ENCODE results near the gene RAB31. TPM values are rescaled to one million over a fixed set of nuclear protein-coding genes. Genes with fewer than 3 reads are reported as not detected.

RAB31 gene
- polyA plus RNA-seq, 1 donor (not counting 4 experiments of a cell fraction or from before 2014, with no cell fraction given), result 47.0 TPM

DNA sequence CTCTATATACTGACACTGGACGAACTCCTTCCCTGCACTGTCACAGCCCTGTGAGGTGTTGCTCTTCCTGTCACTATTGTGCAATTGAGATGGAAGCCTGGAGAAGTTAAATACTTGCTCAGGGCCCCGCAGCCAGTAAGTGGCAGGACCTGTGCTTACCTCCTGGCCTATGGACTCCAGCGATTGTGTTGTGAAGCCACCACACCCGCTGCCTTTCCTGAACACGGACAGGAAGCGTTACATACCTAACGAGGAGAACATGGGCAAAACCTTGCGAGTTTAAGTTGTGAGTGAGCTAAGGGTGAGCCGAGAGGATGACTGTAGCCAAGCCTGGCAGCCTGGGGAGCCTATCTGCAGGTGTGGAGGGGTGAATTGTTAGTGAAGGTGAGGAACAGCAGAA is 26.1 kb downstream of the RAB31 start:
- Histone ChIP-seq H3K4me3 (ENCODE audit: control insufficient read depth in 2 of 3, extremely low read depth in 1 of 3, insufficient read depth in 2 of 3, low read depth in 1 of 3, low read length in 3 of 3) (no peak overlapping the region), H3K79me2 (ENCODE audit: control insufficient read depth, insufficient read depth, low read length) (peaks cover 30% of the 10 kb centered on the region), H3K9me1 (ENCODE audit: control insufficient read depth, extremely low read depth, insufficient read depth, low read length) (no peaks in the 10 kb centered on the region), H3K27me3 (ENCODE audit: control insufficient read depth, extremely low read depth, insufficient read depth, low read length) (no peaks in the 10 kb centered on the region), H3K4me2 (ENCODE audit: control insufficient read depth, extremely low read depth, insufficient read depth, low read depth, low read length) (no peak overlapping the region), H3K27ac (ENCODE audit: control insufficient read depth, insufficient read depth, low read length) (peak overlapping the region; percentile 19), H3K9me3 (ENCODE audit: control insufficient read depth, low read depth, low read length) (no peaks in the 10 kb centered on the region), H4K20me1 (ENCODE audit: control insufficient read depth, extremely low read depth, insufficient read depth, low read length) (no peaks in the 10 kb centered on the region), H3K9ac (ENCODE audit: control insufficient read depth, extremely low read depth, insufficient read depth, low read length) (peak overlapping the region; percentile 7), H3K36me3 (ENCODE audit: control insufficient read depth in 2 of 2, extremely low read depth in 1 of 2, insufficient read depth in 2 of 2, low read length in 2 of 2) (peaks cover 7 to 8% of the 10 kb centered on the region in 2 experiments), H2AFZ (ENCODE audit: control insufficient read depth, low read length) (no peak overlapping the region), H3K4me1 (ENCODE audit: control insufficient read depth, extremely low read depth, insufficient read depth, low read length) (peaks cover 26% of the 10 kb centered on the region)
- dilution Hi-C loops (cut with MboI; ENCODE audit: extremely low pct_ligation_motif_present, low sequenced_read_pairs), result no loop called here
- TF ChIP-seq, protein P1, sequence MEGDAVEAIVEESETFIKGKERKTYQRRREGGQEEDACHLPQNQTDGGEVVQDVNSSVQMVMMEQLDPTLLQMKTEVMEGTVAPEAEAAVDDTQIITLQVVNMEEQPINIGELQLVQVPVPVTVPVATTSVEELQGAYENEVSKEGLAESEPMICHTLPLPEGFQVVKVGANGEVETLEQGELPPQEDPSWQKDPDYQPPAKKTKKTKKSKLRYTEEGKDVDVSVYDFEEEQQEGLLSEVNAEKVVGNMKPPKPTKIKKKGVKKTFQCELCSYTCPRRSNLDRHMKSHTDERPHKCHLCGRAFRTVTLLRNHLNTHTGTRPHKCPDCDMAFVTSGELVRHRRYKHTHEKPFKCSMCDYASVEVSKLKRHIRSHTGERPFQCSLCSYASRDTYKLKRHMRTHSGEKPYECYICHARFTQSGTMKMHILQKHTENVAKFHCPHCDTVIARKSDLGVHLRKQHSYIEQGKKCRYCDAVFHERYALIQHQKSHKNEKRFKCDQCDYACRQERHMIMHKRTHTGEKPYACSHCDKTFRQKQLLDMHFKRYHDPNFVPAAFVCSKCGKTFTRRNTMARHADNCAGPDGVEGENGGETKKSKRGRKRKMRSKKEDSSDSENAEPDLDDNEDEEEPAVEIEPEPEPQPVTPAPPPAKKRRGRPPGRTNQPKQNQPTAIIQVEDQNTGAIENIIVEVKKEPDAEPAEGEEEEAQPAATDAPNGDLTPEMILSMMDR (optimal IDR thresholded peaks at IDR 0.05 in 1 of 3, IDR thresholded peaks at IDR 0.05 in 1 of 3, conservative IDR thresholded peaks at IDR 0.05 in 1 of 3; ENCODE audit: extremely low read depth in 1 of 3, insufficient read depth in 2 of 3, low read length in 3 of 3), result no peak
- no peak for TF ChIP-seq EZH2 (IDR thresholded peaks at IDR 0.05; ENCODE audit: low read length)
- DNase-seq (ENCODE audit: low read depth, low spot score) (no peak), FAIRE-seq (no peak)

DNA sequence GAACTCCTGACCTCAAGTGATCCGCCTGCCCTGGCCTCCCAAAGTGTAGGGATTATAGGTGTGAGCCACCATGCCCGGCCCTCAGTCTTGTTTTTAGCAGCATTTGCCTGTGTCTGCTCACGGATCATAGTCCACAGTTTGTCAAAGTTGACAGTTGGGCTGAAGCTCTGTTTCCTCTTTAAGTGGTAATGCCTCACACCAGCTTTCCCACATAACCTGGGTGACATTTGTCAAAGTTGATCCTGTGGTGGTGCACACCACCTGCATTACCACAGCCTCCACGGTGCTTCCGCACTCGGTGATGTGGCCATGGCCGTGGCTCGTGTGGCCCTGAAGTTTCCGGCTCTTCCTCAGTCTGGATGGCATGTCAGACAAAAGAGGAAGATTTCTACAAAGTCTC is 27.1 kb downstream of the RAB31 start:
- FAIRE-seq (no peak), DNase-seq (ENCODE audit: low read depth, low spot score) (no peak)
- no peak for TF ChIP-seq EZH2 (IDR thresholded peaks at IDR 0.05; ENCODE audit: low read length)
- TF ChIP-seq, protein P1 (optimal IDR thresholded peaks at IDR 0.05 in 1 of 3, IDR thresholded peaks at IDR 0.05 in 1 of 3, conservative IDR thresholded peaks at IDR 0.05 in 1 of 3; ENCODE audit: extremely low read depth in 1 of 3, insufficient read depth in 2 of 3, low read length in 3 of 3), result no peak
- Histone ChIP-seq H3K27me3 (ENCODE audit: control insufficient read depth, extremely low read depth, insufficient read depth, low read length) (no peaks in the 10 kb centered on the region), H3K36me3 (ENCODE audit: control insufficient read depth in 2 of 2, extremely low read depth in 1 of 2, insufficient read depth in 2 of 2, low read length in 2 of 2) (peaks cover 7 to 8% of the 10 kb centered on the region in 2 experiments), H3K27ac (ENCODE audit: control insufficient read depth, insufficient read depth, low read length) (no peak overlapping the region), H3K4me3 (ENCODE audit: control insufficient read depth in 2 of 3, extremely low read depth in 1 of 3, insufficient read depth in 2 of 3, low read depth in 1 of 3, low read length in 3 of 3) (no peak overlapping the region), H4K20me1 (ENCODE audit: control insufficient read depth, extremely low read depth, insufficient read depth, low read length) (no peaks in the 10 kb centered on the region), H3K4me2 (ENCODE audit: control insufficient read depth, extremely low read depth, insufficient read depth, low read depth, low read length) (no peak overlapping the region), H3K79me2 (ENCODE audit: control insufficient read depth, insufficient read depth, low read length) (peaks cover 31% of the 10 kb centered on the region), H3K9me1 (ENCODE audit: control insufficient read depth, extremely low read depth, insufficient read depth, low read length) (no peaks in the 10 kb centered on the region), H3K9me3 (ENCODE audit: control insufficient read depth, low read depth, low read length) (no peaks in the 10 kb centered on the region), H2AFZ (ENCODE audit: control insufficient read depth, low read length) (no peak overlapping the region), H3K4me1 (ENCODE audit: control insufficient read depth, extremely low read depth, insufficient read depth, low read length) (peaks cover 34% of the 10 kb centered on the region), H3K9ac (ENCODE audit: control insufficient read depth, extremely low read depth, insufficient read depth, low read length) (no peak overlapping the region)
- dilution Hi-C loops (cut with MboI; ENCODE audit: extremely low pct_ligation_motif_present, low sequenced_read_pairs), result no loop called here

Data from keratinocyte (primary cell).